GM19025 (cell line): ENCODE measurements around the gene NEIL3.

Experiments
- ATAC-seq: cut with Tn5 transposase; IDR thresholded peaks from one replicate; pipeline ENCODE4 v1.9.1; 2021; ENCODE audit warnings: mild to moderate bottlenecking, low read depth, moderate library complexity; ENCODE audit not compliant: unreplicated experiment

NEIL3 gene

GRCh38 chr4:177356206-177356605 is 46.5 kb downstream of the NEIL3 start:
- no peak for ATAC-seq

GRCh38 chr4:177356921-177357320 is 47.2 kb downstream of the NEIL3 start:
- ATAC-seq, result no peak

GRCh38 chr4:177367336-177367735 is 57.7 kb downstream of the NEIL3 start:
- ATAC-seq, result no peak

- ATAC-seq, result no peak
Measured at GRCh38 chr4:177369372-177369771, 59.7 kb downstream of the NEIL3 start.

- no peak for ATAC-seq
Measured at GRCh38 chr4:177371461-177371860, 61.8 kb downstream of the NEIL3 start.

GRCh38 chr4:177374966-177375365 is 65.3 kb downstream of the NEIL3 start:
- ATAC-seq, result no peak

- ATAC-seq, result no peak
Measured at GRCh38 chr4:177375372-177375771, 65.7 kb downstream of the NEIL3 start.

GRCh38 chr4:177376024-177376423 is 66.3 kb downstream of the NEIL3 start:
- ATAC-seq, result no peak

- no peak for ATAC-seq
Measured at GRCh38 chr4:177380730-177381287, 71.1 kb downstream of the NEIL3 start.

GRCh38 chr4:177381762-177382310 is 72.2 kb downstream of the NEIL3 start:
- no peak for ATAC-seq

GRCh38 chr4:177384856-177385397 is 75.3 kb downstream of the NEIL3 start:
- no peak for ATAC-seq

- ATAC-seq, result no peak
Measured at GRCh38 chr4:177385576-177386277, 76.1 kb downstream of the NEIL3 start.

- ATAC-seq, result no peak
Measured at GRCh38 chr4:177386278-177386815, 76.7 kb downstream of the NEIL3 start.

GRCh38 chr4:177391287-177391686 is 81.6 kb downstream of the NEIL3 start:
- no peak for ATAC-seq

- no peak for ATAC-seq
Measured at GRCh38 chr4:177391953-177392352, 82.3 kb downstream of the NEIL3 start.

GRCh38 chr4:177393236-177393635 is 83.6 kb downstream of the NEIL3 start:
- no peak for ATAC-seq

GRCh38 chr4:177396352-177396751 is 86.7 kb downstream of the NEIL3 start:
- ATAC-seq, result no peak

GRCh38 chr4:177400030-177400429 is 90.4 kb downstream of the NEIL3 start:
- ATAC-seq, result no peak

GRCh38 chr4:177401658-177402273 is 92.1 kb downstream of the NEIL3 start:
- no peak for ATAC-seq

- no peak for ATAC-seq
Measured at GRCh38 chr4:177403746-177404145, 94.1 kb downstream of the NEIL3 start.

GRCh38 chr4:177404342-177404741 is 94.7 kb downstream of the NEIL3 start:
- ATAC-seq, result no peak
